Gastroesophageal sphincter (tissue), 4 donors: ENCODE results near the gene PRND. TPM values are rescaled to one million over a fixed set of nuclear protein-coding genes. Genes with fewer than 3 reads are reported as not detected.
"Not testable (repeated sequence)": the region's sequence is repeated elsewhere in the genome, so short reads cannot be mapped to it uniquely, and the experiment has no call there.

Experiments used
- ATAC-seq: fragments of 150-250 bp; one replicate; pipeline ENCODE4 v1.9.1; 2016; ENCODE audit warnings: mild to moderate bottlenecking, moderate library complexity
- H3K27ac ChIP-seq, 4 donors: fragments of 200-600 bp; sonication (generic) in 3 of 4; 1 replicate in 3 of 4; 2 replicates in 1 of 4; pipeline ENCODE4 v1.5.1; 2016 to 2019
- H3K27me3 ChIP-seq: fragments of 200-600 bp; sonication (generic); one replicate; pipeline ENCODE4 v1.5.1; 2019
- H3K36me3 ChIP-seq, 2 donors: fragments of 200-600 bp; sonication (generic); one replicate each; pipeline ENCODE4 v1.5.1; 2019; ENCODE audit warnings: control low read depth in 1 of 2
- H3K4me1 ChIP-seq, 3 donors: fragments of 200-600 bp; sonication (generic); 1 replicate in 2 of 3; 2 replicates in 1 of 3; pipeline ENCODE4 v1.5.1; 2016 to 2019; ENCODE audit warnings: control low read depth in 2 of 3
- H3K4me3 ChIP-seq, 2 donors: fragments of 200-600 bp; sonication (generic); one replicate each; pipeline ENCODE4 v1.5.1; 2019; ENCODE audit warnings: mild to moderate bottlenecking in 1 of 2, moderate library complexity in 1 of 2
- H3K9me3 ChIP-seq, 3 donors: fragments of 200-600 bp; sonication (generic); one replicate each; pipeline ENCODE4 v1.5.1; 2017 to 2019; ENCODE audit warnings: control low read depth in 2 of 3
- CTCF ChIP-seq, 4 experiments: fragments of 200-600 bp in 2 of 4; fragments of 450-650 bp in 2 of 4; sonication (generic) in 1 of 4; IDR thresholded peaks; one replicate each; pipeline ENCODE4 v1.5.1; 2017 to 2019; ENCODE audit warnings: antibody characterized with exemption in 4 of 4, mild to moderate bottlenecking in 2 of 4, moderate library complexity in 2 of 4
- EP300 ChIP-seq: sonication (generic); formaldehyde crosslinking; IDR thresholded peaks from one replicate; pipeline ENCODE4 v1.6.1; 2017; ENCODE audit warnings: antibody characterized with exemption, mild to moderate bottlenecking
- POLR2A ChIP-seq, 2 donors: fragments of 450-650 bp; IDR thresholded peaks; one replicate each; pipeline ENCODE4 v1.6.1; 2017; ENCODE audit warnings: antibody characterized with exemption in 2 of 2, mild to moderate bottlenecking in 2 of 2, moderate library complexity in 1 of 2
- POLR2AphosphoS5 ChIP-seq: sonication (generic); formaldehyde crosslinking; IDR thresholded peaks from one replicate; pipeline ENCODE4 v1.6.1; 2017; ENCODE audit warnings: antibody characterized with exemption
- WGBS, 2 donors: methylation state at CpG; one replicate each; pipeline ENCODE4 v1.1.5; 2018; ENCODE audit warnings: low coverage in 1 of 2; 5-methylcytosine and 5-hydroxymethylcytosine counted together
- total RNA-seq, 4 donors: library from RNA; depleted of rRNA; stranded (reverse); fragments of >200 nt; gene quantifications; one replicate each; pipeline ENCODE4 v1.1.0, GENCODE V29; 2016

The PRND gene
- total RNA-seq, 4 donors from 2014 or later = not detected

- TF ChIP-seq POLR2A (IDR thresholded peaks at IDR 0.05) (no peak), CTCF (IDR thresholded peaks at IDR 0.05) (no peak), EP300 (no peak)
- Histone ChIP-seq H3K4me3 (no peak overlapping the region), H3K27ac (no peak overlapping the region), H3K36me3 (no peaks in the 10 kb centered on the region), H3K9me3 (no peaks in the 10 kb centered on the region), H3K27me3 (peaks cover 9% of the 10 kb centered on the region), H3K4me1 (no peaks in the 10 kb centered on the region)
- WGBS, 2 donors = 43 to 44% methylated on average over 1 to 5 of the region's 6 CpGs
- ATAC-seq = no peak
These were observed 27.1 kb downstream of the PRND start for GRCh38 chr20:4748847-4749246.

GRCh38 chr20:4749326-4749725 is 27.6 kb downstream of the PRND start:
- H3K27me3 ChIP-seq = peaks cover 9% of the 10 kb centered on the region
- H3K9me3 ChIP-seq = no peaks in the 10 kb centered on the region
- H3K27ac ChIP-seq = no peak overlapping the region
- no peak for ATAC-seq
- TF ChIP-seq EP300 (no peak), POLR2AphosphoS5 (no peak), CTCF (IDR thresholded peaks at IDR 0.05) (no peak), POLR2A (IDR thresholded peaks at IDR 0.05) (no peak)
- 70 to 100% methylated on average over 1 to 4 of the region's 4 CpGs for WGBS, 2 donors
- no peaks in the 10 kb centered on the region for H3K4me1 ChIP-seq
- no peaks in the 10 kb centered on the region for H3K36me3 ChIP-seq
- H3K4me3 ChIP-seq = no peak overlapping the region

GRCh38 chr20:4750381-4750780 is 28.7 kb downstream of the PRND start:
- 57 to 100% methylated on average over 2 to 4 of the region's 4 CpGs for WGBS, 2 donors
- TF ChIP-seq CTCF (IDR thresholded peaks at IDR 0.05) (no peak), EP300 (no peak), POLR2A (IDR thresholded peaks at IDR 0.05) (no peak), POLR2AphosphoS5 (no peak)
- no peaks in the 10 kb centered on the region for H3K9me3 ChIP-seq

GRCh38 chr20:4759100-4759884 is 37.6 kb downstream of the PRND start:
- H3K36me3 ChIP-seq, H3K4me3 ChIP-seq, H3K27ac ChIP-seq, H3K4me1 ChIP-seq, H3K9me3 ChIP-seq, ATAC-seq: not testable (repeated sequence)
- 74 to 100% methylated on average over 1 to 11 of the region's 16 CpGs for WGBS, 2 donors
- peaks cover 10% of the 10 kb centered on the region for H3K27me3 ChIP-seq

More at GRCh38 chr20:4750381-4750780, 28.7 kb downstream of the PRND start:
- Histone ChIP-seq H3K4me3 (no peak overlapping the region), H3K4me1 (no peaks in the 10 kb centered on the region), H3K27ac (no peak overlapping the region), H3K36me3 (no peaks in the 10 kb centered on the region), H3K27me3 (peaks cover 8% of the 10 kb centered on the region)
- no peak for ATAC-seq

- Histone ChIP-seq H3K4me3 (no peak overlapping the region), H3K9me3 (no peaks in the 10 kb centered on the region), H3K27ac (no peak overlapping the region), H3K4me1 (peaks cover 0 to 8% (median 0%) of the 10 kb centered on the region in 3 donors), H3K27me3 (peaks cover 10% of the 10 kb centered on the region), H3K36me3 (no peaks in the 10 kb centered on the region)
- no peak for ATAC-seq
- TF ChIP-seq EP300 (no peak), CTCF (IDR thresholded peaks at IDR 0.05) (no peak)
- WGBS, 2 donors = 78 to 84% methylated on average over 5 to 8 of the region's 10 CpGs
These were observed 41.6 kb downstream of the PRND start for GRCh38 chr20:4763261-4763660.
